ENCODE results near the gene CCNF. TPM values are rescaled to one million over a fixed set of nuclear protein-coding genes. Genes with fewer than 3 reads are reported as not detected.

CCNF gene
- total and polyA plus RNA-seq, 9 of the 15 experiments (the other 6 are each of a cell fraction or from before 2014, with no cell fraction given) = 4.1 to 70.1 (median 29.5) TPM

GRCh38 chr16:2459647-2460390, 30.6 kb downstream of the CCNF start, which contains the start of gene TEDC2 (continued):
- TF ChIP-seq ETS1 (conservative IDR thresholded peaks at IDR 0.05; ENCODE audit: control insufficient read depth, low read depth, low read length) (peak; percentile 59; the same call in 1 of the 2 replicates), RB1 (IDR thresholded peaks at IDR 0.05; ENCODE audit: low read depth) (peak; percentile 66; the same call in 1 of the 2 replicates), ZNF696 (CRISPR knock-in tag; conservative IDR thresholded peaks at IDR 0.05) (no peak), SRF (CRISPR knock-in tag; IDR thresholded peaks at IDR 0.05) (peak; percentile 32 to 63; a peak in 2 of 4 replicates), NRF1 (conservative IDR thresholded peaks at IDR 0.05 in 1 of 2, IDR thresholded peaks at IDR 0.05 in 1 of 2) (peak; percentile 84 to 86), MYC (IDR thresholded peaks at IDR 0.05; ENCODE audit: low read depth, low read length) (peak; percentile 54; the same call in 1 of the 2 replicates), MYC (CRISPR knock-in tag; IDR thresholded peaks at IDR 0.05; ENCODE audit: borderline replicate concordance, low read depth) (no peak; the same call in 1 of the 2 replicates), HDAC1 (IDR thresholded peaks at IDR 0.05) (peak in 1 of 2 experiments; percentile 63; a peak in 1 of 4 replicates), MXI1 (IDR thresholded peaks at IDR 0.05; ENCODE audit: low read depth, low read length) (0 out of 2 replicates have a peak, but pooled peaks have one; percentile 56), STAT5B (CRISPR knock-in tag; IDR thresholded peaks at IDR 0.05) (no peak), LARP7 (IDR thresholded peaks at IDR 0.05) (no peak), E2F4 (CRISPR knock-in tag; IDR thresholded peaks at IDR 0.05; ENCODE audit: low read depth) (peak; percentile 89; the same call in 1 of the 2 replicates), ATF1 (CRISPR knock-in tag; IDR thresholded peaks at IDR 0.05) (no peak), ATF1 (tag; IDR thresholded peaks at IDR 0.05) (peak; percentile 69), EP400 (IDR thresholded peaks at IDR 0.05) (peak; percentile 54; the same call in 1 of the 2 replicates), ATF4 (CRISPR knock-in tag; IDR thresholded peaks at IDR 0.05) (no peak), RBBP5 (IDR thresholded peaks at IDR 0.05; ENCODE audit: borderline replicate concordance, insufficient read depth, low read length, poor library complexity, severe bottlenecking) (peak; percentile 47), EGR1 (conservative IDR thresholded peaks at IDR 0.05) (peak; percentile 45; the same call in 1 of the 2 replicates), TEAD1 (CRISPR knock-in tag; IDR thresholded peaks at IDR 0.05) (peak in 1 of 2 experiments; percentile 50; a peak in 1 of 4 replicates), JUND (IDR thresholded peaks at IDR 0.05; ENCODE audit: borderline replicate concordance, low read depth, low read length) (peak; percentile 51; the same call in 1 of the 2 replicates), JUND (tag; IDR thresholded peaks at IDR 0.05; ENCODE audit: borderline replicate concordance, low read depth, low read length) (no peak; the same call in 2 of the 3 replicates), SP1 (CRISPR knock-in tag; IDR thresholded peaks at IDR 0.05) (peak; percentile 84), HNRNPLL (IDR thresholded peaks at IDR 0.05; ENCODE audit: low read depth, low read length, poor library complexity, severe bottlenecking) (peak; percentile 29), SIN3A (IDR thresholded peaks at IDR 0.05; ENCODE audit: borderline replicate concordance in 2 of 2, control insufficient read depth in 1 of 2, low read depth in 2 of 2, low read length in 2 of 2) (peak in 1 of 2 experiments; percentile 86; a peak in 2 of 4 replicates)

All from K562 (cell line).